ENCODE measurements around the gene TDG. TPM values are rescaled to one million over a fixed set of nuclear protein-coding genes. Genes with fewer than 3 reads are reported as not detected.

Gene TDG
- total RNA-seq, 1 experiment from 2014 or later: 33.0 TPM

DNA sequence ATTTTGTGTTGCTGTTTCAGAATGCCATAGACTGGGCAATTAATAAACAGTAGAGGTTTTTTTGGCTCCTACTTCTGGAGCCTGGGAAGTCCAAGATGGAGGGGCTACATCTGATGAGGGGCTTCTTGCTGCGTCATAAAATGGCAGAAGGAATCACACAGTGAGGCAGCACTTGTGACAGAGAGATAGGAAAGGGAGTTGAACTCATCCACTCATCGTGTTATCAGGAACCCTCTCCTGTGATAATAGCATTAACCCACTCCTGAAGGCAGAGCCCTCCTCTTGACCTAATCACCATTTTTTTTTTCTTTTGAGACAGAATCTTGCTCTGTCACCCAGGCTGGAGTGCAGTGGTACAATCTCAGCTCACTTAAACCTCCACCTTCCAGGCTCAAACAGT lies 9.7 kb downstream of the TDG start:
- Mint-ChIP-seq H3K4me1 (no peaks in the 10 kb centered on the region), H3K9me3 (no peaks in the 10 kb centered on the region), H3K27ac (no peak overlapping the region; the same call in 1 of the 2 replicates), H3K4me3 (no peak overlapping the region), H3K27me3 (ENCODE audit: low read depth) (no peaks in the 10 kb centered on the region), H3K36me3 (peaks cover 53% of the 10 kb centered on the region)
- TF ChIP-seq, protein P1, sequence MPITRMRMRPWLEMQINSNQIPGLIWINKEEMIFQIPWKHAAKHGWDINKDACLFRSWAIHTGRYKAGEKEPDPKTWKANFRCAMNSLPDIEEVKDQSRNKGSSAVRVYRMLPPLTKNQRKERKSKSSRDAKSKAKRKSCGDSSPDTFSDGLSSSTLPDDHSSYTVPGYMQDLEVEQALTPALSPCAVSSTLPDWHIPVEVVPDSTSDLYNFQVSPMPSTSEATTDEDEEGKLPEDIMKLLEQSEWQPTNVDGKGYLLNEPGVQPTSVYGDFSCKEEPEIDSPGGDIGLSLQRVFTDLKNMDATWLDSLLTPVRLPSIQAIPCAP (CRISPR knock-in tag; IDR thresholded peaks at IDR 0.05): no peak
- POLR2A ChIA-PET: interaction anchor here (0.6 kb wide), 1 partner anchor 151 kb away, joined by 3 read pairs; no protein-coding TSS in a partner anchor
- CTCF ChIA-PET: no interaction called here
- ATAC-seq: no peak
- DNase-seq (ENCODE audit: low spot score): no peak

GRCh38 chr12:103978384-103978982 lies 12.8 kb downstream of the TDG start:
- Mint-ChIP-seq H3K27ac (no peak overlapping the region), H3K4me3 (no peak overlapping the region), H3K4me1 (no peaks in the 10 kb centered on the region), H3K36me3 (peaks cover 74% of the 10 kb centered on the region), H3K9me3 (no peaks in the 10 kb centered on the region), H3K27me3 (ENCODE audit: low read depth) (no peaks in the 10 kb centered on the region)
- POLR2A ChIA-PET: no interaction called here
- TF ChIP-seq TEAD4 (CRISPR knock-in tag; IDR thresholded peaks at IDR 0.05) (no peak), ZNF138 (CRISPR knock-in tag; conservative IDR thresholded peaks at IDR 0.05) (no peak), ESRRA (CRISPR knock-in tag; IDR thresholded peaks at IDR 0.05; ENCODE audit: borderline replicate concordance) (no peak), FOXP4 (CRISPR knock-in tag; IDR thresholded peaks at IDR 0.05) (no peak), NR2C2 (CRISPR knock-in tag; IDR thresholded peaks at IDR 0.05) (no peak), ZNF219 (CRISPR knock-in tag; IDR thresholded peaks at IDR 0.05; ENCODE audit: borderline replicate concordance) (no peak), ZNF532 (CRISPR knock-in tag; IDR thresholded peaks at IDR 0.05; ENCODE audit: borderline replicate concordance) (no peak), ZNF232 (CRISPR knock-in tag; IDR thresholded peaks at IDR 0.05) (no peak)
- TF ChIP-seq, protein P2, sequence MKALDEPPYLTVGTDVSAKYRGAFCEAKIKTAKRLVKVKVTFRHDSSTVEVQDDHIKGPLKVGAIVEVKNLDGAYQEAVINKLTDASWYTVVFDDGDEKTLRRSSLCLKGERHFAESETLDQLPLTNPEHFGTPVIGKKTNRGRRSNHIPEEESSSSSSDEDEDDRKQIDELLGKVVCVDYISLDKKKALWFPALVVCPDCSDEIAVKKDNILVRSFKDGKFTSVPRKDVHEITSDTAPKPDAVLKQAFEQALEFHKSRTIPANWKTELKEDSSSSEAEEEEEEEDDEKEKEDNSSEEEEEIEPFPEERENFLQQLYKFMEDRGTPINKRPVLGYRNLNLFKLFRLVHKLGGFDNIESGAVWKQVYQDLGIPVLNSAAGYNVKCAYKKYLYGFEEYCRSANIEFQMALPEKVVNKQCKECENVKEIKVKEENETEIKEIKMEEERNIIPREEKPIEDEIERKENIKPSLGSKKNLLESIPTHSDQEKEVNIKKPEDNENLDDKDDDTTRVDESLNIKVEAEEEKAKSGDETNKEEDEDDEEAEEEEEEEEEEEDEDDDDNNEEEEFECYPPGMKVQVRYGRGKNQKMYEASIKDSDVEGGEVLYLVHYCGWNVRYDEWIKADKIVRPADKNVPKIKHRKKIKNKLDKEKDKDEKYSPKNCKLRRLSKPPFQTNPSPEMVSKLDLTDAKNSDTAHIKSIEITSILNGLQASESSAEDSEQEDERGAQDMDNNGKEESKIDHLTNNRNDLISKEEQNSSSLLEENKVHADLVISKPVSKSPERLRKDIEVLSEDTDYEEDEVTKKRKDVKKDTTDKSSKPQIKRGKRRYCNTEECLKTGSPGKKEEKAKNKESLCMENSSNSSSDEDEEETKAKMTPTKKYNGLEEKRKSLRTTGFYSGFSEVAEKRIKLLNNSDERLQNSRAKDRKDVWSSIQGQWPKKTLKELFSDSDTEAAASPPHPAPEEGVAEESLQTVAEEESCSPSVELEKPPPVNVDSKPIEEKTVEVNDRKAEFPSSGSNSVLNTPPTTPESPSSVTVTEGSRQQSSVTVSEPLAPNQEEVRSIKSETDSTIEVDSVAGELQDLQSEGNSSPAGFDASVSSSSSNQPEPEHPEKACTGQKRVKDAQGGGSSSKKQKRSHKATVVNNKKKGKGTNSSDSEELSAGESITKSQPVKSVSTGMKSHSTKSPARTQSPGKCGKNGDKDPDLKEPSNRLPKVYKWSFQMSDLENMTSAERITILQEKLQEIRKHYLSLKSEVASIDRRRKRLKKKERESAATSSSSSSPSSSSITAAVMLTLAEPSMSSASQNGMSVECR (CRISPR knock-in tag; IDR thresholded peaks at IDR 0.05; ENCODE audit: borderline replicate concordance): no peak
- TF ChIP-seq, protein P3, sequence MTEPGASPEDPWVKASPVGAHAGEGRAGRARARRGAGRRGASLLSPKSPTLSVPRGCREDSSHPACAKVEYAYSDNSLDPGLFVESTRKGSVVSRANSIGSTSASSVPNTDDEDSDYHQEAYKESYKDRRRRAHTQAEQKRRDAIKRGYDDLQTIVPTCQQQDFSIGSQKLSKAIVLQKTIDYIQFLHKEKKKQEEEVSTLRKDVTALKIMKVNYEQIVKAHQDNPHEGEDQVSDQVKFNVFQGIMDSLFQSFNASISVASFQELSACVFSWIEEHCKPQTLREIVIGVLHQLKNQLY (CRISPR knock-in tag; IDR thresholded peaks at IDR 0.05): no peak
- TF ChIP-seq, protein P4, sequence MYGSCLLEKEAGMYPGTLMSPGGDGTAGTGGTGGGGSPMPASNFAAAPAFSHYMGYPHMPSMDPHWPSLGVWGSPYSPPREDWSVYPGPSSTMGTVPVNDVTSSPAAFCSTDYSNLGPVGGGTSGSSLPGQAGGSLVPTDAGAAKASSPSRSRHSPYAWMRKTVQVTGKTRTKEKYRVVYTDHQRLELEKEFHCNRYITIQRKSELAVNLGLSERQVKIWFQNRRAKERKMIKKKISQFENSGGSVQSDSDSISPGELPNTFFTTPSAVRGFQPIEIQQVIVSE (CRISPR knock-in tag; IDR thresholded peaks at IDR 0.05; ENCODE audit: borderline replicate concordance): no peak
- no peak for ATAC-seq
- CTCF ChIA-PET: no interaction called here
- DNase-seq (ENCODE audit: low spot score): no peak
